ENCODE data around the gene RYR1. TPM values are rescaled to one million over a fixed set of nuclear protein-coding genes. Genes with fewer than 3 reads are reported as not detected.
A peak's percentile ranks its signal among the peaks of the same experiment; 100 is the strongest.
"Not testable (repeated sequence)": the region's sequence is repeated elsewhere in the genome, so short reads cannot be mapped to it uniquely, and the experiment has no call there.

Gene RYR1
- total RNA-seq, 6 experiments from 2014 or later, result 0.12 to 1.1 (median 0.49) TPM

- WGBS (ENCODE audit: insufficient coverage, low coverage, low lambda C conversion rate, missing lambda C conversion rate), result 92% methylated on average over 6 of the region's 13 CpGs
- H3K27me3 ChIP-seq, result no peaks in the 10 kb centered on the region
- TF ChIP-seq POLR2A (IDR thresholded peaks at IDR 0.05) (no peak), CTCF (IDR thresholded peaks at IDR 0.05) (no peak)
Measured at GRCh38 chr19:38411041-38411712, 22.3 kb upstream of the RYR1 start.

DNA sequence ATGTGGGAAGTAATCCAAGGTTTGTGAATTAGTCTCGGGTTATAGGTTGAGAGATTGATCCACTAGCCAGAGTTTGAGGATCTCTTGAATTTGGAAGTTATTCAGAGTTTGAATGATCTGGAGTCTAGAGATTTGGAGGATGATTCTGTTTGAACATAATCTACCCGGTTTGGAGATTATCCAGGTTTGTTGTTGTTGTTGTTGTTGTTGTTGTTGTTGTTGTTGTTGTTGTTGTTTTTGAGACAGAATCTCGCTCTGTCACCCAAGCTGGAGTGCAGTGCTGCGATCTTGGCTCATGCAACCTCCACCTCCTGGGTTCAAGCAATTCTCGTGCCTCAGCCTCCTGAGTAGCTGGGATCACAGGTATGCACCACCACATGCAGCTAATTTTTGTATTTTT, 21.6 kb upstream of the RYR1 start:
- H3K9me3 ChIP-seq; H3K36me3 ChIP-seq; H3K27ac ChIP-seq; ATAC-seq; H3K4me1 ChIP-seq; DNase-seq; intact Hi-C loops (cut with DNase I); H3K4me3 ChIP-seq; H3K27me3 ChIP-seq: not testable (repeated sequence)
- WGBS (ENCODE audit: insufficient coverage, low coverage, low lambda C conversion rate, missing lambda C conversion rate), result 60% methylated on average over 5 of the region's 5 CpGs

More at GRCh38 chr19:38411041-38411712, 22.3 kb upstream of the RYR1 start:
- peak in 1 of 4 donors; percentile 24 for ATAC-seq
- no peak overlapping the region for H3K4me3 ChIP-seq
- H3K36me3 ChIP-seq, result peaks cover 0 to 8% (median 0%) of the 10 kb centered on the region in 4 donors
- H3K27ac ChIP-seq, result no peak overlapping the region
- H3K9me3 ChIP-seq, result no peaks in the 10 kb centered on the region
- H3K4me1 ChIP-seq, result no peaks in the 10 kb centered on the region
- no peak for DNase-seq
- intact Hi-C loops (cut with DNase I), result no loop called here

GRCh38 chr19:38412491-38412890, 21.0 kb upstream of the RYR1 start:
- no peak overlapping the region for H3K4me3 ChIP-seq
- no peaks in the 10 kb centered on the region for H3K4me1 ChIP-seq
- ATAC-seq, result no peak
- no peak for TF ChIP-seq POLR2A (IDR thresholded peaks at IDR 0.05)
- TF ChIP-seq CTCF (IDR thresholded peaks at IDR 0.05), result no peak
- H3K27me3 ChIP-seq, result no peaks in the 10 kb centered on the region
- H3K9me3 ChIP-seq, result no peaks in the 10 kb centered on the region
- H3K36me3 ChIP-seq, result no peaks in the 10 kb centered on the region
- H3K27ac ChIP-seq, result no peak overlapping the region
- WGBS (ENCODE audit: insufficient coverage, low coverage, low lambda C conversion rate, missing lambda C conversion rate), result 96% methylated on average over 3 of the region's 8 CpGs
- intact Hi-C loops (cut with DNase I), result no loop called here
- no peak for DNase-seq

- DNase-seq, result no peak
- no peak overlapping the region for H3K27ac ChIP-seq
- intact Hi-C loops (cut with DNase I), result no loop called here
Measured at GRCh38 chr19:38412961-38413360, 20.5 kb upstream of the RYR1 start.

More at GRCh38 chr19:38412961-38413360, 20.5 kb upstream of the RYR1 start:
- ATAC-seq, result no peak
- Histone ChIP-seq H3K27me3 (no peaks in the 10 kb centered on the region), H3K9me3 (no peaks in the 10 kb centered on the region), H3K4me1 (no peaks in the 10 kb centered on the region), H3K4me3 (no peak overlapping the region), H3K36me3 (no peaks in the 10 kb centered on the region)
- 88% methylated on average over 5 of the region's 11 CpGs for WGBS (ENCODE audit: insufficient coverage, low coverage, low lambda C conversion rate, missing lambda C conversion rate)
- TF ChIP-seq POLR2A (IDR thresholded peaks at IDR 0.05) (no peak), CTCF (IDR thresholded peaks at IDR 0.05) (no peak)

Data from right lobe of liver (tissue), 6 donors.